HepG2 (cell line): ENCODE data around the gene DUSP9. TPM values are rescaled to one million over a fixed set of nuclear protein-coding genes. Genes with fewer than 3 reads are reported as not detected.

Experiments used
- ATAC-seq: fragments of 200-7000 bp; cut with Tn5 transposase; 3 replicates; pipeline ENCODE4 v1.9.1; 2020; ENCODE audit warnings: mild to moderate bottlenecking, moderate library complexity
- BruUV-seq: library from RNA; stranded (reverse); fragments of 400-500 nt; replicated peaks from 2 replicates; lab custom pipeline; 2021; lab: Mats Ljungman, UMichigan
- CTCF ChIA-PET: fragments of 300-600 bp; formaldehyde crosslinking; extraction: SDS; loops from one replicate; lab custom pipeline; 2021; ENCODE audit warnings: low total read pairs, inconsistent platforms, low intra/inter-chr PET ratio; lab: Yijun Ruan, JAX
- POLR2A ChIA-PET: fragments of 350-600 bp; sonication (Branson Sonifier 250); formaldehyde crosslinking; loops from one replicate; lab custom pipeline; 2020; ENCODE audit warnings: antibody characterized with exemption, inconsistent platforms; lab: Yijun Ruan, JAX
- DNase-seq: peaks from one replicate; pipeline ENCODE4 v3.0.0-alpha.2; 2015; ENCODE audit warnings: low spot score
- FAIRE-seq: peaks from 3 replicates; lab custom pipeline; 2011; peaks lifted over from hg19 to GRCh38; lab: Jason Lieb, UNC
- H2AFZ ChIP-seq: one replicate; pipeline ENCODE4 v1.6.1; 2011; ENCODE audit warnings: low read length, inconsistent platforms
- H3K27ac ChIP-seq: fragments of 300-600 bp; 3 replicates; pipeline ENCODE4 v1.8.0; 2011; ENCODE audit warnings: mixed run types, mild to moderate bottlenecking, mixed read lengths, low read length, inconsistent platforms; ENCODE audit not compliant: insufficient read depth; ENCODE audit errors: extremely low read length
- H3K27me3 ChIP-seq, 2 experiments: fragments of 200-600 bp in 1 of 2; 2 replicates in 1 of 2; 3 replicates in 1 of 2; pipeline versions ENCODE4 v1.6.0 to v1.8.0; 2011; ENCODE audit warnings: low read length in 2 of 2, mild to moderate bottlenecking in 2 of 2, moderate library complexity in 2 of 2, inconsistent platforms in 1 of 2; ENCODE audit not compliant: insufficient read depth in 2 of 2, control insufficient read depth in 1 of 2
- H3K36me3 ChIP-seq, 2 experiments: fragments of 200-600 bp in 1 of 2; replicated peaks in 1 of 2; 2 replicates in 1 of 2; 3 replicates in 1 of 2; pipeline versions ENCODE4 v1.5.1 to v1.8.0; 2011; ENCODE audit warnings: low read length in 2 of 2, inconsistent platforms in 1 of 2; ENCODE audit not compliant: insufficient read depth in 2 of 2, control insufficient read depth in 1 of 2
- H3K4me1 ChIP-seq: 2 replicates; pipeline ENCODE4 v1.5.1; 2012; ENCODE audit warnings: low read length, inconsistent platforms; ENCODE audit not compliant: insufficient read depth
- H3K4me2 ChIP-seq: 2 replicates; pipeline ENCODE4 v1.6.0; 2011; ENCODE audit warnings: low read depth, low read length, inconsistent platforms
- H3K4me3 ChIP-seq, 3 experiments: fragments of 200-600 bp in 1 of 3; sonication (generic), shearing (Covaris generic) in 1 of 3; replicated peaks in 1 of 3; 2 replicates each; pipeline ENCODE4 v1.5.1; 2011 to 2016; ENCODE audit warnings: low read length in 3 of 3, inconsistent platforms in 2 of 3, low read depth in 2 of 3, mild to moderate bottlenecking in 2 of 3, control low read depth in 1 of 3, mixed read lengths in 1 of 3; ENCODE audit not compliant: insufficient read depth in 1 of 3
- H3K79me2 ChIP-seq: one replicate; pipeline ENCODE4 v1.6.1; 2011; ENCODE audit warnings: low read length, inconsistent platforms; ENCODE audit not compliant: insufficient read depth
- H3K9ac ChIP-seq: 2 replicates; pipeline ENCODE4 v1.6.0; 2011; ENCODE audit warnings: mild to moderate bottlenecking, low read depth, low read length, inconsistent platforms; ENCODE audit not compliant: insufficient read depth
- H3K9me3 ChIP-seq: 2 replicates; pipeline ENCODE4 v1.5.1; 2012; ENCODE audit warnings: mild to moderate bottlenecking, low read length
- H4K20me1 ChIP-seq: 2 replicates; pipeline ENCODE4 v1.6.0; 2011; ENCODE audit warnings: inconsistent platforms, mild to moderate bottlenecking, low read length, moderate library complexity; ENCODE audit not compliant: insufficient read depth
- FUBP1 ChIP-seq: sonication (generic); formaldehyde crosslinking; IDR thresholded peaks from 2 replicates; pipeline ENCODE4 v1.5.1; 2020; ENCODE audit warnings: missing genetic modification reagents, mild to moderate bottlenecking, borderline replicate concordance
- GATAD2A ChIP-seq: IDR thresholded peaks from 2 replicates; pipeline ENCODE4 v1.6.1; 2016
- HNF4A ChIP-seq: sonication (generic); formaldehyde crosslinking; IDR thresholded peaks from 2 replicates; pipeline ENCODE4 v1.4.0; 2020; ENCODE audit warnings: missing genetic modification reagents
- IRF1 ChIP-seq: sonication (generic); formaldehyde crosslinking; IDR thresholded peaks from 2 replicates; pipeline ENCODE4 v1.4.0; 2020; ENCODE audit warnings: low read depth, mild to moderate bottlenecking, missing genetic modification reagents
- TCF12 ChIP-seq, 2 experiments: fragments of 450-650 bp in 1 of 2; sonication (generic) in 1 of 2; formaldehyde crosslinking in 1 of 2; IDR thresholded peaks; 2 replicates each; pipeline versions ENCODE4 v1.6.1 to v1.8.0; 2017 to 2022; ENCODE audit warnings: antibody characterized with exemption in 1 of 2, mild to moderate bottlenecking in 1 of 2, missing genetic modification reagents in 1 of 2, moderate library complexity in 1 of 2
- ZNF496 ChIP-seq: sonication (generic); formaldehyde crosslinking; IDR thresholded peaks from 2 replicates; pipeline ENCODE4 v1.8.1; 2023; ENCODE audit warnings: mild to moderate bottlenecking, moderate library complexity, missing genetic modification reagents; ENCODE audit not compliant: insufficient replicate concordance
- ZNF577 ChIP-seq: sonication (generic); formaldehyde crosslinking; IDR thresholded peaks from 2 replicates; pipeline ENCODE4 v1.4.0; 2020; ENCODE audit warnings: mild to moderate bottlenecking, low read depth, missing genetic modification reagents, borderline replicate concordance
- WGBS: methylation state at CpG from one replicate; pipeline ENCODE4 v1.1.6; 2017; ENCODE audit warnings: low lambda C conversion rate; 5-methylcytosine and 5-hydroxymethylcytosine counted together
- in situ Hi-C: cut with HindIII; loops from 2 replicates; pipeline ENCODE4 v1.10.0; 2017; ENCODE audit warnings: low pct_unique_long_range_greater_than_20kb; ENCODE audit not compliant: extremely low pct_ligation_motif_present
- intact Hi-C: fragments of 100-400 bp; cut with micrococcal nuclease; formaldehyde crosslinking; loops from one replicate; pipeline ENCODE4 v1.10.0; 2022; ENCODE audit not compliant: unreplicated experiment
- polyA plus RNA-seq, 8 experiments: library from polyadenylated mRNA; depleted of rRNA in 3 of 8; stranded (reverse) in 7 of 8; unstranded in 1 of 8; fragments of >200 nt; fragmentation: Illumina TruSeq in 4 of 8; extraction: Trizol in 4 of 8; gene quantifications; 2 replicates each; pipeline versions ENCODE4 v1.2.1 to v1.2.3, GENCODE V29; 2011 to 2016; ENCODE audit warnings: low read depth in 4 of 8, missing spikeins in 1 of 8, mixed read lengths in 1 of 8; ENCODE audit not compliant: insufficient read depth in 1 of 8
- total RNA-seq, 5 experiments: library from RNA; depleted of rRNA; stranded (reverse); fragments of >200 nt; fragmentation: Illumina TruSeq; extraction: Trizol; gene quantifications; 2 replicates each; pipeline ENCODE4 v1.2.3, GENCODE V29; 2016; ENCODE audit warnings: low read depth in 1 of 5

DUSP9 gene
- total and polyA plus RNA-seq, 2 of the 13 experiments (the other 11 are each of a cell fraction or from before 2014, with no cell fraction given), result 235 to 435 TPM

GRCh38 chrX:153608376-153608775 lies 38.6 kb upstream of the DUSP9 start:
- H4K20me1 ChIP-seq, result no peaks in the 10 kb centered on the region
- intact Hi-C loops, result no loop called here
- WGBS, result 47% methylated on average over 2 of the region's 2 CpGs
- H3K4me1 ChIP-seq, result peaks cover 18% of the 10 kb centered on the region
- ATAC-seq (no peak), DNase-seq (no peak), FAIRE-seq (no peak)
- no peaks in the 10 kb centered on the region for H3K36me3 ChIP-seq
- no peaks in the 10 kb centered on the region for H3K79me2 ChIP-seq
- H3K4me2 ChIP-seq, result no peak overlapping the region
- BruUV-seq, result no TSS peak
- TF ChIP-seq ZNF496 (CRISPR knock-in tag) (no peak), IRF1 (CRISPR knock-in tag) (no peak), FUBP1 (CRISPR knock-in tag) (no peak), ZNF577 (no peak), TCF12 (IDR thresholded peaks at IDR 0.05) (no peak), TCF12 (CRISPR knock-in tag; IDR thresholded peaks at IDR 0.05) (no peak), GATAD2A (CRISPR knock-in tag) (no peak), HNF4A (no peak)
- CTCF ChIA-PET, result interaction anchor here (2.5 kb wide), 1 partner anchor 59 kb away, joined by 17 read pairs; no protein-coding TSS in a partner anchor
- no peak overlapping the region for H3K9ac ChIP-seq
- no peak overlapping the region for H2AFZ ChIP-seq
- POLR2A ChIA-PET, result no interaction called here
- H3K4me3 ChIP-seq, result no peak overlapping the region
- in situ Hi-C loops, result loop anchor here (5.0 kb wide), 1 partner anchor 46 kb away; no protein-coding TSS in a partner anchor
- no peaks in the 10 kb centered on the region for H3K9me3 ChIP-seq
- H3K27me3 ChIP-seq, result no peaks in the 10 kb centered on the region
- no peak overlapping the region for H3K27ac ChIP-seq
